Measurements from ENCODE around the gene CEP20. TPM values are rescaled to one million over a fixed set of nuclear protein-coding genes. Genes with fewer than 3 reads are reported as not detected.

The CEP20 gene
- total and polyA plus RNA-seq, 3 donors from 2014 or later: 32.4 to 70.6 (median 45.1) TPM

DNA sequence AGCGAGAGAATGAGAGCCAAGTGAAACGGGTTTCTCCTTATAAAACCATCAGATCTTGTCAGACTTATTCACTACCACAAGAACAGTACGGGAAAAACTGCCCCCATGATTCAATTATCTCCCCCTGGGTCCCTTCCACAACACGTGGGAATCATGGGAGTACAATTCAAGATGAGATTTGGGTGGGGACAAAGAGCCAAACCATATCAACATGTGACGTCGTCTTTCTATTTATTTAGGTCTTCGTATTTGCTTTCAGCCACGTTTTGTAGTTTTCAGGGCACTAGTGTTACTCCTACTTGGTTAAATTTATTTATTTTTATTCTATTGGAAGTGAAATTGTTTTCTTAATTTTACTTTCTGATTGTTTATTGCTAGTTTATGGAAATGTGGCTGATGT, 27.9 kb upstream of the CEP20 start:
- H3K27ac ChIP-seq: no peak overlapping the region
- no peaks in the 10 kb centered on the region for H3K27me3 ChIP-seq
- TF ChIP-seq, protein P1, sequence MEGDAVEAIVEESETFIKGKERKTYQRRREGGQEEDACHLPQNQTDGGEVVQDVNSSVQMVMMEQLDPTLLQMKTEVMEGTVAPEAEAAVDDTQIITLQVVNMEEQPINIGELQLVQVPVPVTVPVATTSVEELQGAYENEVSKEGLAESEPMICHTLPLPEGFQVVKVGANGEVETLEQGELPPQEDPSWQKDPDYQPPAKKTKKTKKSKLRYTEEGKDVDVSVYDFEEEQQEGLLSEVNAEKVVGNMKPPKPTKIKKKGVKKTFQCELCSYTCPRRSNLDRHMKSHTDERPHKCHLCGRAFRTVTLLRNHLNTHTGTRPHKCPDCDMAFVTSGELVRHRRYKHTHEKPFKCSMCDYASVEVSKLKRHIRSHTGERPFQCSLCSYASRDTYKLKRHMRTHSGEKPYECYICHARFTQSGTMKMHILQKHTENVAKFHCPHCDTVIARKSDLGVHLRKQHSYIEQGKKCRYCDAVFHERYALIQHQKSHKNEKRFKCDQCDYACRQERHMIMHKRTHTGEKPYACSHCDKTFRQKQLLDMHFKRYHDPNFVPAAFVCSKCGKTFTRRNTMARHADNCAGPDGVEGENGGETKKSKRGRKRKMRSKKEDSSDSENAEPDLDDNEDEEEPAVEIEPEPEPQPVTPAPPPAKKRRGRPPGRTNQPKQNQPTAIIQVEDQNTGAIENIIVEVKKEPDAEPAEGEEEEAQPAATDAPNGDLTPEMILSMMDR (IDR thresholded peaks at IDR 0.05): no peak
- TF ChIP-seq POLR2A (IDR thresholded peaks at IDR 0.05): no peak
- no peaks in the 10 kb centered on the region for H3K36me3 ChIP-seq (ENCODE audit: low read depth, missing control alignments)
- WGBS, 2 donors: 90 to 94% methylated on average over 8 of the region's 8 CpGs
- no peaks in the 10 kb centered on the region for H3K9me3 ChIP-seq
- intact Hi-C loops (cut with DNase I; ENCODE audit: low total_unique reads): no loop called here
- H3K4me1 ChIP-seq: no peaks in the 10 kb centered on the region
- no peak overlapping the region for H3K4me3 ChIP-seq
- no peak for DNase-seq

DNA sequence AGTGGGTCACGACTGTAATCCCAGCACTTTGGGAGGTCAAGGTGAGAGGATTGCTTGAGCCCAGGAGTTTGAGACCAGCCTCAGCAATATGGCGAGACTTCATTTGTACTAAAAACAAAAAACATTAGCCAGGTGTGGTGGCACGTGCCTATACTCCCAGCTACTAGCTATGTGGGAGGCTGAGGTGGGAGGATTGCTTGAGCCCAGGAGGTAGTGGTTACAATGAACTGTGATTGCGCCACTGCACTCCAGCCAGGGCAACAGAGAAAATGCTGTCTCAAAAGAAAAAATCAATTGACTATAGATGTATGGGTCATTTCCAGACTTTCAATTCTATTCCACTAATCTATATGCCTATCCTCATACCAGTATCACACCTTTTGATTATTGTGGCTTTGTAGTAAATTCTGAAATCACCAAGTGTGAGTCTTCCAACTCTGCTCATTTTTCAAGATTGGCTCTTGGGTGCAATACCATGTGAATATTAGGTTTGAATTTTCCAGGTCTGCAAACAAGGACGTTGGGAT, 27.2 kb upstream of the CEP20 start:
- H3K36me3 ChIP-seq (ENCODE audit: low read depth, missing control alignments): no peaks in the 10 kb centered on the region
- no peak for DNase-seq
- WGBS, 2 donors: 78 to 82% methylated on average over 5 of the region's 5 CpGs
- no peak overlapping the region for H3K4me3 ChIP-seq
- H3K4me1 ChIP-seq: no peaks in the 10 kb centered on the region
- TF ChIP-seq POLR2A (IDR thresholded peaks at IDR 0.05): no peak
- TF ChIP-seq, protein P1 (IDR thresholded peaks at IDR 0.05): no peak
- intact Hi-C loops (cut with DNase I; ENCODE audit: low total_unique reads): no loop called here
- no peaks in the 10 kb centered on the region for H3K9me3 ChIP-seq
- H3K27ac ChIP-seq: no peak overlapping the region
- no peaks in the 10 kb centered on the region for H3K27me3 ChIP-seq

DNA sequence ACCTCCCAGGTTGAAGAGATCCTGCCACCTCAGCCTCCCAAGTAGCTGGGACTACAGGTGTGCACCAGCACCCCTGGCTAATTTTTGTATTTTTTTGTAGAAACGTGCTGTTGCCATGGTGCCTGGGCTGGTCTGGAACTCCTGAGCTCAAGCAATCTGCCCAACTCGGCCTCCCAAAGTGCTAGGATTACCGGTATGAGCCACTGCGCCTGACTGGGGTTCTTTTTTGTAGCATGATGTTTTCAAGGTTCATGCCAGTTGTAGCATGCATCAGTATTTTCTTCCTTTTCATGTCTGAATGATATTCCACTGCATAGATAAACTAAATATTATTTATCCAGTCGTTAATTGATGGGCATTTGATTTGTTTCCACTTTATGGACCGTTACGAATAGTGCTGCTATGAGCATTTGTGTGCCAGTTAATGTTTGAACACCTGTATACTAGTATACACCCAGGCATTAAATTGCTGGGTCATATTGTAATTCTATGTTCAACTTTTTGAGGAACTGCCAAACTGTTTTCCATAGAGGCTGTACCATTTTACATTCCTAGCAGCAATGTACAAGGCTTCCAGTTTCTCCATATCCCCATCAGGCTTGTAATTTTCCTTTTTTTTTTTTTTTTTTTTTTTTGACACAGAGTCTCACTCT, 24.8 kb upstream of the CEP20 start:
- WGBS, 2 donors: 82 to 84% methylated on average over 7 of the region's 7 CpGs
- H3K9me3 ChIP-seq: no peaks in the 10 kb centered on the region
- no peak overlapping the region for H3K4me3 ChIP-seq
- no peaks in the 10 kb centered on the region for H3K27me3 ChIP-seq
- no peak overlapping the region for H3K27ac ChIP-seq
- H3K4me1 ChIP-seq: no peaks in the 10 kb centered on the region
- intact Hi-C loops (cut with DNase I; ENCODE audit: low total_unique reads): no loop called here
- TF ChIP-seq, protein P1 (IDR thresholded peaks at IDR 0.05): no peak
- TF ChIP-seq POLR2A (IDR thresholded peaks at IDR 0.05): no peak
- no peaks in the 10 kb centered on the region for H3K36me3 ChIP-seq (ENCODE audit: low read depth, missing control alignments)
- no peak for DNase-seq

DNA sequence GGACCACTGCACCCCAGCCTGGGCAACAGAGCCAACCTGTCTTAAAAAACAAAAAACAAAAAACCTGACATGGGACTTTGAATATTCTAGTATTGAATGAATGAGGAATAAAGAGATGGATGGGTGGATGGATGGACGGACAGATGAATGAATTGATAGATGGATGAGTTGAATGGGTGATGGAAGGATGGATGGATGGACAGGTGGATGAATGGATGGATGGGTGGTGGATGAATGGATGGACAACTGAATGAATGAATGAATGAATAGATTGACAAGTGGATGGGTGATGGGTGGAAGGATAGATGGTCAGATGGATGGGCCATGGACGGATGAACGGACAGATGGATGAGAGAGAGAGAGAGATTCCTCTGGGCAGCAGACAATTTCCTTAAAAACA, 22.8 kb upstream of the CEP20 start:
- no peak for TF ChIP-seq POLR2A (IDR thresholded peaks at IDR 0.05)
- TF ChIP-seq, protein P1 (IDR thresholded peaks at IDR 0.05): no peak
- intact Hi-C loops (cut with DNase I; ENCODE audit: low total_unique reads): no loop called here
- DNase-seq: no peak
- Histone ChIP-seq H3K27ac (no peak overlapping the region), H3K9me3 (no peaks in the 10 kb centered on the region), H3K27me3 (no peaks in the 10 kb centered on the region), H3K4me1 (no peaks in the 10 kb centered on the region), H3K36me3 (ENCODE audit: low read depth, missing control alignments) (no peaks in the 10 kb centered on the region), H3K4me3 (no peak overlapping the region)
- WGBS, 2 donors: 91% methylated on average over 3 of the region's 3 CpGs
